ENCODE measurements around the gene ALOX5AP. TPM values are rescaled to one million over a fixed set of nuclear protein-coding genes. Genes with fewer than 3 reads are reported as not detected.

ALOX5AP gene
- total and polyA plus RNA-seq, 7 donors = 11.6 to 65.0 (median 23.9) TPM

GRCh38 chr13:30773561-30773960, 38.2 kb downstream of the ALOX5AP start:
- H3K9me3 ChIP-seq = no peaks in the 10 kb centered on the region
- no peaks in the 10 kb centered on the region for H3K36me3 ChIP-seq
- intact Hi-C loops (cut with DNase I) = no loop called here
- H3K4me3 ChIP-seq = no peak overlapping the region
- no peak for TF ChIP-seq POLR2A (IDR thresholded peaks at IDR 0.05)
- TF ChIP-seq EP300 (IDR thresholded peaks at IDR 0.05) = no peak
- TF ChIP-seq POLR2AphosphoS5 (IDR thresholded peaks at IDR 0.05) = no peak
- TF ChIP-seq CTCF (IDR thresholded peaks at IDR 0.05) = no peak
- DNase-seq = no peak
- H3K27ac ChIP-seq = no peak overlapping the region
- H3K4me1 ChIP-seq = no peaks in the 10 kb centered on the region
- H3K27me3 ChIP-seq = no peaks in the 10 kb centered on the region

- Histone ChIP-seq H3K27ac (no peak overlapping the region), H3K4me3 (no peak overlapping the region), H3K9me3 (no peaks in the 10 kb centered on the region), H3K36me3 (no peaks in the 10 kb centered on the region), H3K27me3 (no peaks in the 10 kb centered on the region), H3K4me1 (no peaks in the 10 kb centered on the region)
- 90 to 91% methylated on average over 8 of the region's 8 CpGs for WGBS, 2 donors
- intact Hi-C loops (cut with DNase I) = no loop called here
- no peak for DNase-seq
- TF ChIP-seq CTCF (IDR thresholded peaks at IDR 0.05) = no peak
Measured at GRCh38 chr13:30774214-30774730, 38.9 kb downstream of the ALOX5AP start.

- Histone ChIP-seq H3K36me3 (no peaks in the 10 kb centered on the region), H3K4me1 (no peaks in the 10 kb centered on the region), H3K4me3 (no peak overlapping the region), H3K27me3 (no peaks in the 10 kb centered on the region), H3K9me3 (no peaks in the 10 kb centered on the region), H3K27ac (no peak overlapping the region)
- no peak for DNase-seq
- intact Hi-C loops (cut with DNase I) = no loop called here
- TF ChIP-seq CTCF (IDR thresholded peaks at IDR 0.05) (no peak), POLR2AphosphoS5 (IDR thresholded peaks at IDR 0.05) (no peak), EP300 (IDR thresholded peaks at IDR 0.05) (no peak), POLR2A (IDR thresholded peaks at IDR 0.05) (no peak)
- 58 to 93% methylated on average over 2 of the region's 2 CpGs for WGBS, 2 donors
Measured at GRCh38 chr13:30776661-30777060, 41.3 kb downstream of the ALOX5AP start.

- intact Hi-C loops (cut with DNase I) = no loop called here
- H3K9me3 ChIP-seq = no peaks in the 10 kb centered on the region
- H3K4me1 ChIP-seq = no peaks in the 10 kb centered on the region
- 82 to 91% methylated on average over 5 of the region's 5 CpGs for whole genome bisulfite sequencing, 2 donors
- no peak for DNase-seq
- H3K36me3 ChIP-seq = no peaks in the 10 kb centered on the region
- no peak overlapping the region for H3K27ac ChIP-seq
- no peak overlapping the region for H3K4me3 ChIP-seq
- TF ChIP-seq POLR2AphosphoS5 (IDR thresholded peaks at IDR 0.05) (no peak), CTCF (IDR thresholded peaks at IDR 0.05) (no peak), POLR2A (IDR thresholded peaks at IDR 0.05) (no peak), EP300 (IDR thresholded peaks at IDR 0.05) (no peak)
- no peaks in the 10 kb centered on the region for H3K27me3 ChIP-seq
Measured at GRCh38 chr13:30779016-30779415, 43.7 kb downstream of the ALOX5AP start.

GRCh38 chr13:30779608-30780007, 44.3 kb downstream of the ALOX5AP start:
- intact Hi-C loops (cut with DNase I) = no loop called here
- no peak for DNase-seq
- Histone ChIP-seq H3K27me3 (no peaks in the 10 kb centered on the region), H3K36me3 (no peaks in the 10 kb centered on the region), H3K4me3 (no peak overlapping the region), H3K9me3 (no peaks in the 10 kb centered on the region), H3K27ac (no peak overlapping the region), H3K4me1 (no peaks in the 10 kb centered on the region)
- 94 to 95% methylated on average over 3 of the region's 3 CpGs for WGBS, 2 donors
- no peak for TF ChIP-seq EP300 (IDR thresholded peaks at IDR 0.05)
- no peak for TF ChIP-seq POLR2AphosphoS5 (IDR thresholded peaks at IDR 0.05)
- TF ChIP-seq POLR2A (IDR thresholded peaks at IDR 0.05) = no peak
- no peak for TF ChIP-seq CTCF (IDR thresholded peaks at IDR 0.05)

All from sigmoid colon (tissue), 7 donors.